Fibroblast of mammary gland (primary cell): Measurements from ENCODE around the gene ROMO1.

Source experiments
- DNase-seq: peaks from one replicate; pipeline ENCODE4 v3.0.0-alpha.2; 2010; ENCODE audit warnings: low read depth
- H3K4me3 ChIP-seq: 2 replicates; pipeline ENCODE4 v1.5.1; 2011; ENCODE audit warnings: low read depth, mild to moderate bottlenecking, low read length, moderate library complexity; ENCODE audit not compliant: control insufficient read depth
- TF ChIP-seq, protein P1 (sequence below): conservative IDR thresholded peaks from 2 replicates; pipeline ENCODE4 v1.5.1; 2011; ENCODE audit warnings: low read depth, low read length, inconsistent platforms; ENCODE audit not compliant: control insufficient read depth, insufficient read depth

The ROMO1 gene

DNA sequence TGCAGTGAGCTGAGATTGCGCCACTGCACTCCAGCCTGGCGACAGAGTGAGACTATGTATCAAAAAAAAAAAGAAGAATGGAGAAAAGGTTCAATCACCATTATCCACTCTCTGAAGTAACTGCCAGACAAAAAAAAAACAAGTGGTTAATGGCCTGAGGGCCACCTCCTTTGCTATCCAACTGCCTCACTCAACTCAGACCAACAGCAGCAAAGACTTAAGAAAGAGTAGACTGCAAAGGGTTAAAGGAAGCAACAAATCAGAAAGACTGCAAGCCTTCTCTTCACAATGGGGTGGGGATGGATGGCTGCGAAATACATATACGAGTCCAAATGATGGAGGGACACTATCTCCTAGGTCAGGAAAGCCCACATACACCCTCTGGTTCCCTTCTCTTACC is 3.2 kb upstream of the ROMO1 start:
- TF ChIP-seq, protein P1, sequence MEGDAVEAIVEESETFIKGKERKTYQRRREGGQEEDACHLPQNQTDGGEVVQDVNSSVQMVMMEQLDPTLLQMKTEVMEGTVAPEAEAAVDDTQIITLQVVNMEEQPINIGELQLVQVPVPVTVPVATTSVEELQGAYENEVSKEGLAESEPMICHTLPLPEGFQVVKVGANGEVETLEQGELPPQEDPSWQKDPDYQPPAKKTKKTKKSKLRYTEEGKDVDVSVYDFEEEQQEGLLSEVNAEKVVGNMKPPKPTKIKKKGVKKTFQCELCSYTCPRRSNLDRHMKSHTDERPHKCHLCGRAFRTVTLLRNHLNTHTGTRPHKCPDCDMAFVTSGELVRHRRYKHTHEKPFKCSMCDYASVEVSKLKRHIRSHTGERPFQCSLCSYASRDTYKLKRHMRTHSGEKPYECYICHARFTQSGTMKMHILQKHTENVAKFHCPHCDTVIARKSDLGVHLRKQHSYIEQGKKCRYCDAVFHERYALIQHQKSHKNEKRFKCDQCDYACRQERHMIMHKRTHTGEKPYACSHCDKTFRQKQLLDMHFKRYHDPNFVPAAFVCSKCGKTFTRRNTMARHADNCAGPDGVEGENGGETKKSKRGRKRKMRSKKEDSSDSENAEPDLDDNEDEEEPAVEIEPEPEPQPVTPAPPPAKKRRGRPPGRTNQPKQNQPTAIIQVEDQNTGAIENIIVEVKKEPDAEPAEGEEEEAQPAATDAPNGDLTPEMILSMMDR: no peak
- no peak overlapping the region for H3K4me3 ChIP-seq
- no peak for DNase-seq

DNA sequence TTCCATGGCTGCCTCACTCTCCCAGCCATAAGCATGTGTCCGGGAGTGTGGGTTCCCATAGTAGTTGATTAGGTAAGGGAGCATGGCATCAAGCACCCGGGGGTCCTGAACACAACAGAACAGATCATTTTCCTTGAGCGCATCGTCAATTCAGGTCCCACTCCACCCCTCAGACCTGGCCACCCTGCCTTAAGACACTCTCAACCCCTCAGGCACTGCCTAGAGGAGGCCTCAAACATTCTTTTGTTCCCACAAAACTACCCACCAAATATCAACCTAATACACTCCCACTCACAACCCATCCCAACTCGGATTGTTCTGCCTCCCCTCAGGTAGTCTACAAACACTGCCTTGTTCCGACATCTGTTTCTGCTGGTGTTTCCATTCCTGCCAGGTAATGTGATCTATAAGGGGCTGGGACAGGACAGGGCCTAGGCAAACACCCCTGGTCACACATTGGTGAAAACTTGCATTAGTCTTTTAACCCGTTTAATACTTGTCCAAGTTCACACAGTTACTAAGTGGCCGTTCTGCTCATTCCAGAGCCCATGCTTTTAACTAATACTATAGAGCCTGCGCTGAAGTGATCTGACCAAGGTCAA is 1.4 kb upstream of the ROMO1 start:
- DNase-seq: no peak
- TF ChIP-seq, protein P1: no peak
- H3K4me3 ChIP-seq: peak overlapping the region; percentile 97

DNA sequence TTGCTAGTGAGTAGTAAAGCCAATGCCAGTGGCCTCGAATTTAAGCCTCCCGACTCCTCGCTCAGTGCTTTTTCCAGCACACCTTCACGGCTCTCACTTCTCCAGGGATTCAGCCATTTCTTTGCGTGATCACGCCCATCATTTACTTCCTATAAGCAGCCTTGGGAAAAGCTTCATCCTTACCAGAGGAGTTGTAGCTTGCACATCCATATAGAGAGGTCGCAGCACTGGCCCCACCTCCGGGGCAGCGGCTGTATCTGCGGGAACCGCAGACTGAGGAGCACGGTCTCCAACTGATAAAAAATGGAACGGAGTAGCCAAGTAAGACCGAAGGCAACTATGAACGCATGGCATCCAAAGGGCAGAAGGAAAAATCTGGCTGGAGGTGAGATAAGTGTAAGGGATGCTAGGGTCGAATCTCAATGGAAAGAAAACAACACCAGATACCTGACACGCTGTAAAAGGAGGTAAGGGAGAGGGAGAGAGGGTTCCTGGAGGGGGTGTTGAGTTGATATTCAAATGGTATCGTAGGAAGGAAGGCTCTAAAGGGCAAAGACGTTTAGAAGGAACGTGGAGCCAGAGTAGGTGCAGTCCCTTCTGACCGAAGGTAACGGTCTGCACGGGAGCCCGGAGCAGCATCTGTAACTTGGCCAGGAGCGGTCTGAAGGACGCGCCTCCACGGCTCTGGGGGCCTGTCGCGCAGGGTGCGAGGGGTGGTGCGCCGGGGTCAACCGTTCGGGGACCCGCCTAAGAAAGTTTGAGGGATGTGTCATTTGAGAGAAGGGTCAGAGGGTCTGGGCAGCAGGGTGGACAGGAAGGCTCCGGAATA is 693 bp upstream of the ROMO1 start:
- TF ChIP-seq, protein P1: no peak
- DNase-seq: no peak
- H3K4me3 ChIP-seq: peak overlapping the region; percentile 97

DNA sequence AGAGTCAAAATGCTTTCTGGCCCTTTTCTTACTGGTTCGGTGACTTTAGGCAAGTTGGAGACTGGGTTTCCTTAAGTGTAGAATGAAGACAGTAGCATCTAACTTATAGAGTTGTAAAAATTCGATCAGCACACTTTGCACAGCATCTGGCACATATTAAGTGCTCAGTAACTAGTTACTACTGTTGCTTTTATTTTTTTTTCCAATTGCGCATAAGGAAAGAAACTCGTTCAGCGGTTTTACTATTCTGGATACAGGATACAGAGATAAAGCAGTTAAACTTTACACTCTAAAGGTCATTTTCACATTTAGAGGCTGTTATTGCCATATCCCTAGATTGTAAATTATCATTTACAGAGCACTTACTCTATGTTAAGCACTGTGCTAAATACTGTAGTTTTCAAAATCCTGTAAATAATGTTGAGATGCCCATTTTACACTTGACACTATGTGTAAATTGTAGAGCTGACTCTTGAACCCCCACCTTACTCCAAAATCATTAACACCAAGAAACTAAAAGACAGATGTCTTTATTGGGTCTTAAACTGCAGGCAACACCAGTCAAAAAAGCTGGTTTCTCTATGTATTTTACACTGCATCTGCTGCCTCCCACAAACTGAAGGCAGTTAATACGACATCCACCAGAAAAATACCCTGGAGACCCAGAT is 886 bp downstream of the ROMO1 start:
- DNase-seq: no peak
- H3K4me3 ChIP-seq: peak overlapping the region; percentile 97
- TF ChIP-seq, protein P1: no peak

DNA sequence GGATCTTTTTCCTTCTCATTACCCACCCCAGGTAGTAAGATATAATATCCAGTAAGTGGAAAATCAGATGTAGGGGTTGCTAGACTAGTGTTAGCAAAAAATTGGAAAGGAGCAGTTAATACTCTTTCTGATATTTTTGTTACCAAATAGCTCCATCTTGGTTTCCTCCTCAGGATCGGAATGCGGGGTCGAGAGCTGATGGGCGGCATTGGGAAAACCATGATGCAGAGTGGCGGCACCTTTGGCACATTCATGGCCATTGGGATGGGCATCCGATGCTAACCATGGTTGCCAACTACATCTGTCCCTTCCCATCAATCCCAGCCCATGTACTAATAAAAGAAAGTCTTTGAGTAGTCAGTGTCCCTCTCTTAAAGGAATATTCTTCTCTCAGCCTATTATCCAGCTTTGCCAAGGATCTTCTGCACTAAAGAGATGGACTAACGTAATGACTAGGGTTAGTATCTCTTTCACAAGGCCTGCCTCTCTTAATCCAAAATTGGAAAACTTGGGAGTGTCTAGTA is 1.5 kb downstream of the ROMO1 start:
- H3K4me3 ChIP-seq: no peak overlapping the region
- DNase-seq: no peak

More for the DNA sequence above, 1.5 kb downstream of the ROMO1 start:
- TF ChIP-seq, protein P1: no peak
